Body of pancreas (tissue), 4 donors: ENCODE results near the gene ANKRD39. TPM values are rescaled to one million over a fixed set of nuclear protein-coding genes. Genes with fewer than 3 reads are reported as not detected.

Source experiments
- ATAC-seq: fragments of 150-250 bp; one replicate; pipeline ENCODE4 v1.9.1; 2016
- DNase-seq, 4 donors: peaks; one replicate each; pipeline ENCODE4 v3.0.0-alpha.2; 2019
- H3K27ac ChIP-seq, 4 donors: fragments of 200-600 bp; sonication (generic); 1 replicate in 3 of 4; 2 replicates in 1 of 4; pipeline versions ENCODE4 v1.5.1 to v1.6.1; 2016 to 2019; ENCODE audit warnings: mild to moderate bottlenecking in 1 of 4, mixed read lengths in 1 of 4, moderate library complexity in 1 of 4
- H3K27me3 ChIP-seq, 2 donors: fragments of 200-600 bp; sonication (generic); one replicate each; pipeline ENCODE4 v1.6.0; 2016; ENCODE audit warnings: mild to moderate bottlenecking in 1 of 2
- H3K36me3 ChIP-seq, 2 donors: fragments of 200-600 bp; sonication (generic); replicated peaks in 1 of 2; 2 replicates each; pipeline ENCODE4 v1.5.1; 2016; ENCODE audit warnings: low read depth in 2 of 2; ENCODE audit not compliant: insufficient read depth in 1 of 2
- H3K4me1 ChIP-seq: fragments of 200-600 bp; sonication (generic); one replicate; pipeline ENCODE4 v1.6.0; 2016
- H3K4me3 ChIP-seq, 2 donors: fragments of 200-600 bp; sonication (generic); 1 replicate in 1 of 2; 2 replicates in 1 of 2; pipeline ENCODE4 v1.5.1; 2016 to 2019
- H3K9me3 ChIP-seq, 3 donors: fragments of 200-600 bp; sonication (generic); 1 replicate in 2 of 3; 2 replicates in 1 of 3; pipeline ENCODE4 v1.5.1; 2016
- CTCF ChIP-seq, 7 experiments: fragments of 450-650 bp in 4 of 7; fragments of 200-600 bp in 3 of 7; sonication (generic) in 3 of 7; IDR thresholded peaks; one replicate each; pipeline ENCODE4 v1.5.1; 2016 to 2019; ENCODE audit warnings: antibody characterized with exemption in 7 of 7
- POLR2A ChIP-seq, 3 donors: fragments of 450-650 bp; IDR thresholded peaks; one replicate each; pipeline ENCODE4 v1.6.1; 2016; ENCODE audit warnings: antibody characterized with exemption in 3 of 3, mild to moderate bottlenecking in 2 of 3
- WGBS, 2 donors: methylation state at CpG; one replicate each; pipeline ENCODE4 v1.1.5; 2017; 5-methylcytosine and 5-hydroxymethylcytosine counted together
- intact Hi-C: fragments of 100-400 bp; cut with DNase I; formaldehyde crosslinking; loops from one replicate; pipeline ENCODE4 v1.15.1; 2023
- total RNA-seq, 2 donors: library from RNA; depleted of rRNA; stranded (reverse); fragments of >200 nt; gene quantifications; one replicate each; pipeline ENCODE4 v1.1.0, GENCODE V29; 2016

The ANKRD39 gene
- total RNA-seq, 2 donors from 2014 or later: 2.3 to 14.3 TPM

GRCh38 chr2:96826546-96827278, 31.1 kb downstream of the ANKRD39 start:
- Histone ChIP-seq H3K4me1 (peaks cover 43% of the 10 kb centered on the region), H3K4me3 (no peak overlapping the region), H3K9me3 (no peaks in the 10 kb centered on the region), H3K27ac (no peak overlapping the region), H3K27me3 (no peaks in the 10 kb centered on the region), H3K36me3 (peaks cover 13 to 25% of the 10 kb centered on the region in 2 donors)
- no peak for DNase-seq
- no peak for TF ChIP-seq CTCF (IDR thresholded peaks at IDR 0.05)
- TF ChIP-seq POLR2A (IDR thresholded peaks at IDR 0.05): no peak
- WGBS, 2 donors: 88% methylated on average over 15 to 22 of the region's 22 CpGs
- ATAC-seq: no peak
- intact Hi-C loops: no loop called here

- ATAC-seq (no peak), DNase-seq (no peak)
- H3K36me3 ChIP-seq: peaks cover 13 to 23% of the 10 kb centered on the region in 2 donors
- H3K27ac ChIP-seq: no peak overlapping the region
- intact Hi-C loops: no loop called here
- TF ChIP-seq CTCF (IDR thresholded peaks at IDR 0.05) (no peak), POLR2A (IDR thresholded peaks at IDR 0.05) (no peak)
- no peaks in the 10 kb centered on the region for H3K27me3 ChIP-seq
- WGBS, 2 donors: 89 to 91% methylated on average over 12 to 14 of the region's 14 CpGs
- peaks cover 50% of the 10 kb centered on the region for H3K4me1 ChIP-seq
- H3K9me3 ChIP-seq: no peaks in the 10 kb centered on the region
- no peak overlapping the region for H3K4me3 ChIP-seq
Observed at GRCh38 chr2:96825057-96825456, 32.8 kb downstream of the ANKRD39 start.

- 38 to 49% methylated on average over 6 of the region's 6 CpGs for WGBS, 2 donors
- Histone ChIP-seq H3K27ac (no peak overlapping the region), H3K4me3 (no peak overlapping the region), H3K27me3 (no peaks in the 10 kb centered on the region), H3K4me1 (peaks cover 57% of the 10 kb centered on the region), H3K9me3 (no peaks in the 10 kb centered on the region), H3K36me3 (peaks cover 9 to 23% of the 10 kb centered on the region in 2 donors)
- DNase-seq (no peak), ATAC-seq (no peak)
- TF ChIP-seq POLR2A (IDR thresholded peaks at IDR 0.05) (no peak), CTCF (IDR thresholded peaks at IDR 0.05) (no peak)
- intact Hi-C loops: no loop called here
Observed at GRCh38 chr2:96824079-96824870, 33.5 kb downstream of the ANKRD39 start.

- H3K9me3 ChIP-seq: no peaks in the 10 kb centered on the region
- WGBS, 2 donors: 74 to 89% methylated on average over 9 to 11 of the region's 11 CpGs
- DNase-seq (no peak), ATAC-seq (no peak)
- intact Hi-C loops: no loop called here
- peaks cover 68% of the 10 kb centered on the region for H3K4me1 ChIP-seq
- no peak for TF ChIP-seq POLR2A (IDR thresholded peaks at IDR 0.05)
- no peak for TF ChIP-seq CTCF (IDR thresholded peaks at IDR 0.05)
- H3K27me3 ChIP-seq: no peaks in the 10 kb centered on the region
- peak overlapping the region in 1 of 4 donors; percentile 9 for H3K27ac ChIP-seq
- H3K4me3 ChIP-seq: no peak overlapping the region
- H3K36me3 ChIP-seq: peaks cover 8 to 16% of the 10 kb centered on the region in 2 donors
Observed at GRCh38 chr2:96823198-96823597, 34.6 kb downstream of the ANKRD39 start.
